Measurements from ENCODE around the gene UTP25.
"Not testable (repeated sequence)": the region's sequence is repeated elsewhere in the genome, so short reads cannot be mapped to it uniquely, and the experiment has no call there.

The UTP25 gene

DNA sequence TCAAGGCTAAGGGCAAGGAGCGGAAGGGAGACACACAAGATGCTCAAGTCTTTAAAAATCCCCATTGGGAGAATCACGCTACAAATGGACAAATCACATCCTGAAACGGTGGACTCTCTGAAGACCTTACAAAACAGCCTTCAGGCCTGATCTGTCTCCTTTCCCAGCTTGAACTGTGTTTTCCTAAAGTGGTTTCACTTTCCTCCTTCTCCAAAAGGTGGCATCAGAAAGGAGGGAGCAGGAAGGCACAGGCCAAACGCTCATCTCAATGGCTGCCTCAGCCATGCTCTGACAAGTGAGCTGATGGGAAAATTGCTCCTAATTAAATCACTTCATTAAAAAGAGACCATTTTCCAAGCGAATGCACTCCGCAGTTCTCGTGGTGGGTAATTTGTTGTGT is 47.7 kb downstream of the UTP25 start:
- DNase-seq (ENCODE audit: low read depth), result no peak

DNA sequence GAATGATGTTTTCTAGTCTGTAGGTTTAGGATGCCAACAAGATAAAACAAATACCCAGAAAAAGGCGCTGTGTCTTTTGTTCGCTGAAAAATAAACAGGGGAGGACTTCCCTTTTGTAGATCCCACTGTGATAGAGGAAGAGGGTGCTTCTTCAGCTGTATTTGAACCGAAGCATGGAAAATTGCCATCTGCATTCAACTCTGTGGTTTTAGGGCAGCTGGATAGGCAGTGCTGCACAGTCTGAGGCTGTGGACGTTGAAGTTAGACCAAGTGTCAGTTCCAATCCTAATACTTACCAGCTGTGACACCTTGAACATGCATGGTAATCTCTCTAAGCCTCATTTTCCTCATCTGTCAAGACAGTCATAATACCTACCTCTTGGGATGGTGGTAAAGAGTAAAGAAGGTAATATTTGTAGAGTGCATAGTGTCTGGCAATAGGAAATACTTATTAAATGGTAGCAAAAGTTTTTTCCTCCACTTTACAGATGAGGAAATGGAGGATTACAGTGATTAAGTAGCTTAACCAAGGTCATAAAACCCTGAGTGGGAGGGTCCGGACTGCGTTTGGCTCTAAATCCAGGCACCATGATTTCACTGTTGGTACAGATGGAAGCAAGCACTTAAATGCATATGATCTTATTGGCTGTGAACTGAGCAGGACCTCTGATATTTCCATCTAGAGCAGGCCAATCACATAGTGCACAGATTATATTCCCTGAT is 48.5 kb downstream of the UTP25 start:
- no peak for DNase-seq (ENCODE audit: low read depth)

DNA sequence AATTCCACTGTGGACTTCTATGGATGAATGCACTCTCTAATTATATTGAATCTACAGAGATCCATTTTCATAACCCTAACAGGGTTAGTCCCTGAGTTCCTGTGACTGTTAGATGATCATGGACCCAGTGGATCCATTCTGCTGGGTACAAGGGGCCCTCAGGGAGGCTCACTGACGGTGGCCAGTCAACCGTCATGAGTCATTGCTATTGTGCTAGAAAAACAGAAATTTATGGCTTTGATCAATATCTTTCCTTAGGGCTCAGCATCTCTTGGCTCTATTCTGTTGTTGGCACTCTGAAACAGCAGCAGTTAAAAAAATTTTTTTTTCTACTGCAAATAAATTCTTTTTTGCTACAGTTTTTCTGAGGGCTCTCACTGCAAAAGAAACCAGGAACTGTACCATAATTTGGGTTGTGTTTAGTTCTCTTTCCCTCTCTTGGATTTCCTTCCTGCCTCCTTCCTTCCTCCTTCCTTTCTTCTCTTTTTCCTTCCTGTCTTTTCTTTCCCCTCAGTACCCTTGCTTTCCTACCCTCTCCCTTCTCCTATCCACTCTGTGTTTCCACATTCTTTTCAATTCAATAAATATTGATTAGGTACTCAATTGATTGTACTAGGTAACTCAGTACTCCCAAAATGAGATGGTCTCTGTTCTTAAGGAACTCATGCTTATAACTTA is 49.5 kb downstream of the UTP25 start:
- DNase-seq (ENCODE audit: low read depth), result no peak

DNA sequence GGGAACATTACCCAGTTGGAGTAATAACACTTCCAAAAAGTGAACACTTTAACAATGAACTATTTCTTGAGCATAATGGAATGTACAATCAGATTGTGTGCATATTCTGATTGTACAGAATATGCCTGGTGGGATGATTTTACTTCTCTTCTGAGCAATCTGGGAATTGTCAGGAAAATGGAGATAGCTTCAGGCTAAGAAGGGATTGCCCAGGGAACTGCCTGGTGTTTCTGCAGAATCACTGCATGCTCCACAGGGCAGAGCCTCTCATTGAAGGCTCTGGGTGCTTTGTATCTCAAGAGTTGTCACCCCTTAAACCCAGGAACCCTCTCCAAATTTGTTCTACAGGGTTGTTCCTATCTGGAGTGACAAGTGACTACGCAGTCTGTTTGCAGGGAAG is 51.2 kb downstream of the UTP25 start:
- DNase-seq (ENCODE audit: low read depth), result no peak

DNA sequence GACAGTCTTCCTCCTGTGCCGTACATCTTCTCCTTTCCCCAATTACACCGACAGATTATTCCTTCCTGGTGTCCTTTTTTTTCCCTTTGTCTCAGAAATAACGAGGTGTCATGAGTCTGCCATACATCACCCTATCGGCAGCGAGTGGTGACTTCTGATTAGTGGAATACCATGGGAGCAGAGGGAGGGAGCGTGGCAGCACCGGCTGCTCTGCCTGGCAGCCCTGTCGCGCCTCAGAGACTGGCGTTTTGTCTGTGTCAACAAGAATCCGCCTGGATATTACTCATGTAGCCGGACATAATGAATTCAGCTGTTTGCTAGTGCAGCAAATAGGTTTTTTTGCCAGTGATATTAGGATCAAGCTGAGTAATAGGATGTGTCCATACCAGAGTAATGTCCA is 51.8 kb downstream of the UTP25 start:
- no peak for DNase-seq (ENCODE audit: low read depth)

DNA sequence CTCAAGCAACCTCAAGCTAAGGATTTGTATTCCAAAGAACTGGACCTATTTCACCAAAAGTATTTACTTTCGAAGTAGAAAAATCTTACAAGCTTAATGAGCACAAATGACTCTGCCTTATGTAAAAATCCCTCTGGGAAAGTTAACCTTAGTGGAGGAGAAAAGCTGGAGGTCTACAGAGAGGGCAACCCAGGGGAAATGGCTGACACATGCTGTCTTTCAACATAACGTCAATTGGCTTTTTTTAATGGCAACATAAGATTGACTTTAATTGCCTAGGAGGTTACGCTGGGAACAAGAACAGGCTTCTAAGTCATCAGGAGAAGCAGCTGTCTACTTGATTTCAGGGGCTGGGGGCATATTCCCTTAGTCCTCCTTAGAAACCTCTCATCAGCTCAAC is 52.3 kb downstream of the UTP25 start:
- no peak for DNase-seq (ENCODE audit: low read depth)

DNA sequence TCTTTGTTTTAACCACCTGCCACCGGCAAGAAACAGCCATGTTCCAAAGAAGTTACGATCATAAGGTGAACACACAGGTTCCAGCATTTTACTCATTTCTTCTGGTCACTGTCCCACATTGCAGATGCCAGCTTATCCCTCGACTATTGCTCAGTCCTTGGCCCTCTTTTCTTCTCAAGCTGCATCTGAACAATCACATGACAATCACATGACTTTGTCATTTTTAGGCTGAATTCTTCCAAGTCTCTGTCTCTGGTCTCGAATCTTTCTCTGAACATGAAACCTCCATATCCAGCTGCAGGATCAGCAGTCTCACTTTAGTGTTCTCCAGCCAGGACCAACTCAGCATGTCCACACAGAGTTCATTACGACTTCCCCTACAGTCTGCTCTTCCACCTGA is 53.8 kb downstream of the UTP25 start:
- no peak for DNase-seq (ENCODE audit: low read depth)

DNA sequence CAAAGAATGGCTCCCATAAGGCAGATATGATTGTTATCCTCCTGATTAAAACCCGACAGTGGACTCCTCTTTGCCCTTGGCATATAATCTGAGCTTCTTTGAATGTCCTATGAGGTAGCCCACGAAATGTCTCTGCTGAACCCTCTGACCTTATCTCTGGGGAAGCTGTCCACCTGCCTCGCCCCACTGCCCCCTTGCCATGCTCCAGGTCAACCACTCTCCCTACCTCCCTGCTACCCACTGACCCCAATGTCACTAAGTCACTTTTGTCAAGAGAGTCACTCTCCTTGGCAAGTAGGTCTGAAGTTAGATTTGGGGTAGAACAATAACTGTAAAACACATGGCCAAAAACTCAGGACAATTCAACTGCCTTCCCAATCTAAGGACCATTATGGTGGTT is 54.5 kb downstream of the UTP25 start:
- DNase-seq (ENCODE audit: low read depth), result no peak

DNA sequence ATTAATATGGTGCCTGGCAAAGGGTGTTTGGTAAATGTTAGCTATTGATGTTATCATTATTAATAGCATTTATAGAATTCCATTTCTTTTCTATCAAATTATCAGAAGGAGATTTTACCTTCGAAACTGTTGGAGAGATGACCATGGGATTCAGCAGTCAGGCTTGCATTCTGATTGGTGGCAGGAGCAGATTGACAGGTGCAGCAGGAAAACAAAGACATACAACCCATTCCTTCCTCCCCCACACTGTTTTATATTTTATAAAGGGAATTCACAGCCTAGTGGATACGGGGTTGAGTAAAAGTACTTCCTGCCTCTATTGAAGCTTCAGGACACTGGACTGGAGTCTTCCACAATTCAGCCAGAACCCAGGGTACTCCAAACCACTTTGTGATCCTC is 55.2 kb downstream of the UTP25 start:
- no peak for DNase-seq (ENCODE audit: low read depth)

DNA sequence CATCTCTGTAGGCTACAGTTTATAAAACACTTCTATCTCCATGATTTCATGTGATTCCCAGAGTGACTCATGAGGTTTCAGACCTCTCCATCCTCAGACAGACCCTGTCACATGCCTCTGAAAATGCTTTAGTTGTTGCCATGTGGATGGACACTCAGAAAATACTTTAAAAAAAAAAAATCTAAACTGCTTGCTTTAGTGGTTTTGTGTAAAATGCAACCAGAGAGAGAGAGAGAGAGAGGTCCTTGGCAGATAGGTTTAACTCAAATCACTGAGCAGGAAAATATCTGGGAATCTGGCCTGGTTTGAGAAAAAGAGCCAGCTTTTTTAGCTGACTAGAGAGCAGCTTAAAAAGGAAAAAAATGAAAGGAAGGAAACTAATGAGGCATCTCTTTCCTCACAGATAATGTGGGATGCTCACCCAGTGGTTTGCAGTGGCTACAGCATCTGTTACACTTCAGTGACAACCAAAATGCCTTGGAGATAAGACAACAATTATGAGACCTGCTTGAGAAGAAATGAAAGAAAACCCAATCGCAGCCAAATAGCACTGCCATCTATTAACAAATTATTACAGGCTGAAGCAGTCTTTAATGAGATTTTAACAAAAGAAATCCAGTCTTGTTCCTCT is 55.7 kb downstream of the UTP25 start:
- DNase-seq (ENCODE audit: low read depth), result no peak

DNA sequence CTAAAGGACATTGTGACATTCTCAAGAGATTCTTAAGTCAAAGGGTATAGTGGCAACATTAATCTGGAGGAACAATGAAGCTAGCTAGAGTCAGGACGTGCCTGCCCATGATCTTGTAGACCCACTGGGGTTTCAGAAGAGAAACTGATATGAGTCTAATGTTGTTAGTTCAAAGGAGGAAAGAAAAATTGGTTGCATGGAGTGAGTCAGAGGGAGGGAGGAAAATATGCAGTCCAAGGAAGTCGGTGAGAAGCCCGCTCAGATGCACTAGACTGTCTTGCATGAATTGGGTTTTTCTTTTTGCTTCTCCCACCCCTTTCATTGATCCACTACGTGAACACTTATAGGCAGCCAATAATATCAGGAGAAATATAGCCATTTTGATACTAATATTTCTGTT is 56.5 kb downstream of the UTP25 start:
- DNase-seq (ENCODE audit: low read depth), result no peak

DNA sequence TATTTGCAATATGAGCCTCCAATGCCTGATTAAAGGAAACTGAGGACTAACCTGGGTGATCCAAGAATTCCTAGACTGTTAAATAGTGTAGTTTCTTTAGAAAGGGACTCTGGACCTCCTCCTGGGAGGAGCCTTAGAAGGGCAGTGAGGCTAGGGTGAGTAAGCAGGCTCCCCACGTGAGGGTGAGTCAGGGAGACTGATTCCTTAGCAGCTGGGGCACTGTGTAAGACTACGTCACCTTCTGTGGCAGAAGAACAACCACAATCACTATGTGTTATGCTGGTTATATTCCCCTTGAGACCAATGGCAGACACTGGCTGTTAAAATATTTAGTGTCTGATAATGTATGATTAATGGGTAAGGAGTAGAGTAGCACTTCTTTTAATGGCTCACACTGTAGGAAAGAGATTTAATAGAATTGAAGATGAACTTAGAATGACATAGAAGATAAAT is 56.9 kb downstream of the UTP25 start:
- no peak for DNase-seq (ENCODE audit: low read depth)

DNA sequence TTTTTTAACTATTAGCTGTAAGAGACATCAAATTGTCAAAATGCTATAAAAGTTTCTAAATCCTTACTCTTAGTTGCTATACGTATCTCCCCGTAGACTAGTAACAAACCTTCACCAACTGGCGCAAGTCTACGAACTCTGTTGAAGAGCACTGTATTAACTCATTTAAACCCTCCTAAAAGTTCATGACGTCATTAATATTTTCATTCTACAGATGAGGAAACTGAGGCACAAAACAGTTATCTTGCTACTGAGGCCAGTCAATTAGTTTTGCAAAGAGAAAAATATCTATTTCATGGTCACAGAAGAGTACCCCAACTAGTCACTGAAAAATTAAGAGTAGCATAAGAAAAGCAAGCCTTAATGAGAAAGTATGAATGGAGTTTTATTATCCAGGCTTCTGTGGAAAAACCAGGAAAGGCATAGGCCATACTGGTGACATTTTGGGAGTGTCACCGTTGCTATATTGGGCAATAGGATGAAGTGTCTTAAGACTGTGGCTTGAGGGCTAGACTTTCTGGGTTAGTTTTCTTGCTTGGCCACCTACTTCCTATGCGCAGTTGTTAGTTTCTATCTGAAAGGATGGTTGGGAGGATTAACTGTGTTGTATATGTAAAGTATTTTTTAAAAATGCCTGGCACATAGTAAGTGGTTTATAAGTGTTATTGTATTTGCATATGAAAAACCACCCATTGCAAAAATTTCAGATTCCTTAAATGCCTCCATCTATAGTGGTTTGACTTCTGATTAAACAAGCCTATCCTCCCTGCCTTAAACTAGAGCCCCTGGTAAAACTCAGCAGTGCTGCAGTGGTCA is 57.8 kb downstream of the UTP25 start:
- DNase-seq (ENCODE audit: low read depth), result no peak

DNA sequence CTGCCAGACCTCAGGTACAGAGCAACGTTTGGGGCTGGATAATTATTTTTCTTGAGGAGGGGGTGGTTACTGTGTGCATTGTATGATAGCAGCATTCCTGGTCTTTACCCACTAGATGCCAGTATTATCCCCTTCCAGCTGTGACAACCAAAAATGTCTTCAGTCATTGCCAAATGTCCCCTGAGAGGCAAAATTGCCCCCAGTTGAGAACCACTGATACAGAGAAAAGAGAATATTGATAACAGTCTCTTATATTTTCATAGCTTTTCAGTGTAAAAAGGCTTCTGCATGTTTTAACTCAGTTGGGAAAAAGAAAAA is 58.4 kb downstream of the UTP25 start:
- DNase-seq (ENCODE audit: low read depth), result no peak

DNA sequence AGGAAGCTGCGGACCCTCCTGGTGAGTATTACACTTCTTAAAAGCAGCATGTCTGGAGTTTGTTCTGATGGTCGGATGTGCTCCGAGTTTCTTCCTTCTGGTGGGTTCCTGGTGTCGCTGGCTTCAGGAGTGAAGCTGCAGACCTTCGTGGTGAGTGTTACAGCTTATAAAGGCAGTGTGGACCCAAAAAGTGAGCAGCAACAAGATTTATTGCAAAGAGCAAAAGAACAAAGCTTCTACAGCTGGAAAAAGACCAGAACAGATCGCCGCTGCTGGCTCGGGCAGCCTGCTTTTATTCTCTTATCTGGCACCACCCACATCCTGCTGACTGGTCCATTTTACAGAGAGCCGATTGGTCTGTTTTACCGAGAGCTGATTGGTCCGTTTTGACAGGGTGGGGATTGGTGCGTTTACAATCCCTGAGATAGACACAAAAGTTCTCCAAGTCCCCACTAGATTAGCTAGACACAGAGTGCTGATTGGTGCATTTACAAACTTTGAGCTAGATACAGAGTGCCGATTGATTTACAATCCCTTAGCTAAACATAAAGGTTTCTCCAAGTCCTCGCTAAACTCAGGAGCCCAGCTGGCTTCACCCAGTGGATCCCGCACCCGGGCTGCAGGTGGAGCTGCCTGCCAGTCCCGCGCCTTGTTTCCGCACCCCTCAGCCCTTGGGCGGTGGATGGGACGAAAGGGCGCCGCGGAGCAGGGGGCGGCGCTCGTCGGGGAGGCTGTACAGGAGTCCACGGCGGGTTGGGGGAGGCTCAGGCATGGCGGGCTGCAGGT is 60.7 kb downstream of the UTP25 start:
- DNase-seq (ENCODE audit: low read depth), result not testable (repeated sequence)

DNA sequence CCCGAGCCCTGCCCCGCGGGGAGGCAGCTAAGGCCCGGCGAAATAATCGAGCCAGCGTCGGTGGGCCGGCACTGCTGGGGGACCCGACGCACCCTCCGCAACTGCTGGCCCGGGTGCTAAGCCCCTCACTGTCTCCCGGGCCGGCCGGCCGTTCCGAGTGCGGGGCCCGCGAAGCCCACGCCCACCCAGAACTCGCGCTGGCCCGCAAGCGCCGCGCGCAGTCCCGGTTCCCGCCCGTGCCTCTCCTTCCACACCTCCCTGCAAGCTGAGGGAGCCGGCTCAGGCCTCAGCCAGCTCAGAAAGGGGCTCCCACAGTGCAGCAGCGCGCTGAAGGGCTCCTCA is 61.3 kb downstream of the UTP25 start:
- no peak for DNase-seq (ENCODE audit: low read depth)

DNA sequence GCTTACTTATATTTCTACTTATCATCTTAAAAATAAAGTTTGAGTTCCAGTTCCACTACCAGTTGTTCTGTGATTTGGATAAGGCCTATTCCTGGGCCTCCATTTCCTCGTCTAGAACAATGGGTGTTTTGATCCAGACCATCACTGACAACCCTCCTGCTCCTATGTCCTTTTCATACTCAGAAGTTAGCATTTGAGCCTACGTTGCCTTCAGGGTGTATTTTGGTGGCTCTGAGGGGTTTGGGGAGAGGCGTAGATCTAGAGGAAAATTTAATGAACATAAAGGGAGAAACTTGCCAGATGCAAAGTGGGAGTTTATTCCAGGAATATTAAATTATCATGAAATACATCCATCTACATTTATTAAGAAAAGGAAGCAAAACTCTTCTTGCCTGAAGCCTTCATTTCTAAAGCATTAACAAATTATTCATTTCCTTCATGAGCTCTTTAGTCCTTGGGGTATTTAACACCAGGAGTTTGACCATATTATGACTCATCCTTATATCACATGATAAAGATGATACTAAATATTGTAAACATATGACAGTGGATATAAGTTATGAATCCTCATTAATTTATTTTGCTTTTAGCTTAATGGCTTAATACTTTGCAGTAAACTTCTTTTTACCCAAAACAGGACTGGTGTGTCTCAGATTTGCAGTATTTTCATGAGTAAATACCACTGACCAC is 63.0 kb downstream of the UTP25 start:
- DNase-seq (ENCODE audit: low read depth), result no peak

DNA sequence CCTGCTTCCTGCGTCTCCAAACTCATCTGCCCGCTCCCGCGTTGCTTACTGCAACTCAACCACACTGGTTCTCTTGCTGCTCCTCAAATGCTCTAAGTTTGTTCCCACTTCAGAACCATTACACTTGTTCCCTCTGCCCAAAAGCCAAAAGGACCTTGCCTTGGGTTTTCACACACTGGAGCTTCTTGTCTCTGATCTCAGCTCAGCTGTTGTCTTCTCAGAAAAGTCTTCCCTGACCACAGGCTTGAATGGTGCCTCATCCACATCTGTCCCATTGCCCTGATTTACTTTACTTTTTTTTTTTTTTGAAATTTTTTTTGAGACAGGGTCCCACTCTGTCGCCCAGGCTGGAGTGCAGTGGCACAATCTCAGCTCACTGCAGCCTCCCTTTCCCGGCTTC is 66.0 kb downstream of the UTP25 start:
- no peak for DNase-seq (ENCODE audit: low read depth)

DNA sequence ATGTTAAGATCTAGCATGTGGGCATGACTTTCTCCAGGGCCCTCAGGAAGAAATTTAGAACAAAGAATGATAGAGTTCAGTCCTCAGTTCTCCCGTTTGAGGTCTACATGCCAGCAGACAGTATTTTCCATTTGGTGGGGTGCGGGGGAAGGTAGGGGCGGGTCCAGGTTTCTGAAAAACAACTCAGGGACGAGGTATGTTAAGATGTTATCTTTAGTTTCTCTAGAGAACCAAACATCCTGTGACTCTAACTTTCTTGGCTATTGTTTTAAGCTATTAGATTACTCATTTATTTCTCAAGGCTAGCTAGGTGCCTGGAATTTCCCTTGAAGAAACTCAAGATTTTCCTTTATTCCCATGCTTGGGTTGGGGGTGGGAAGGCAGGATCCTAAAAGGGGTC is 67.9 kb downstream of the UTP25 start:
- no peak for DNase-seq (ENCODE audit: low read depth)

DNA sequence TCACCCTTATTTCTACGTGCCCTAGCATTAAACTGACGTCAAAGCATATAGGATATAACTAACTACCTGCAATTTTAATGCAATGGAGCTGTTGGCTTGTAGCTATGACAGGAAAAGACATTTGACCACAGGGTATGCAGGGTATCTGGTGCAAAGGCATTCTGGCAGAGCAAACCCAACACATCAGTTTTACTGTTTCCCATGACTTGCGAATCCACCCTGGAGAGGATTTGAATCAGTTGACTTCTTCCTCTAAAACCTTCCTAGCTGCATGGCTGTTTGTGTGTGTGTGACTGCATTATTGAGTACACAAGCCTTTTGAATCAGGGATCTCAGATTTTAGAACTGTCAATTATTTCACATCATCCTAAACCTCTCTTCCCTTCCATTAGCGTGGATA is 68.6 kb downstream of the UTP25 start:
- DNase-seq (ENCODE audit: low read depth), result no peak

DNA sequence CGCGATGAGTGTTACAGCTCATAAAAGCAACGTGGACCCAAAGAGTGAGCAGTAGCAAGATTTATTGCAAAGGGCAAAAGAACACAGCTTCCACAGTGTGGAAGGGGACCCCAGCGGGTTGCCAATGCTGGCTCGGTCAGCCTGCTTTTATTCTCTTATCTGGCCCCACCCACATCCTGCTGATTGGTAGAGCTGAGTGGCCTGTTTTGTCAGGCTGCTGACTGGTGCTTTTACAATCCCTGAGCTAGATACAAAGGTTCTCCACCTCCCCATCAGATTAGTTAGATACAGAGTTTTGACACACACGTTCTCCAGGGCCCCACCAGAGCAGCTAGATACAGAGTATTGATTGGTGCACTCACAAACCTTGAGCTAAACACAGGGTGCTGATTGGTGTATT is 70.5 kb downstream of the UTP25 start:
- not testable (repeated sequence) for DNase-seq (ENCODE audit: low read depth)
